ENCODE results near the gene OR2Z1. TPM values are rescaled to one million over a fixed set of nuclear protein-coding genes. Genes with fewer than 3 reads are reported as not detected.

Gene OR2Z1
- polyA plus RNA-seq (ENCODE audit: insufficient read length in 10 of 10) = not detected
- long read RNA-seq, donor 1 = 0 reads
- long read RNA-seq, donor 2 = 0 reads
- long read RNA-seq, donor 3 = 0 reads
- long read RNA-seq, donor 4 = 0 reads
- long read RNA-seq, donor 5 = 0 reads
- long read RNA-seq, donor 6 = 0 reads
- long read RNA-seq, donor 7 = 0 reads
- long read RNA-seq, donor 8 = 0 reads
- long read RNA-seq, donor 9 = 0 reads

DNA sequence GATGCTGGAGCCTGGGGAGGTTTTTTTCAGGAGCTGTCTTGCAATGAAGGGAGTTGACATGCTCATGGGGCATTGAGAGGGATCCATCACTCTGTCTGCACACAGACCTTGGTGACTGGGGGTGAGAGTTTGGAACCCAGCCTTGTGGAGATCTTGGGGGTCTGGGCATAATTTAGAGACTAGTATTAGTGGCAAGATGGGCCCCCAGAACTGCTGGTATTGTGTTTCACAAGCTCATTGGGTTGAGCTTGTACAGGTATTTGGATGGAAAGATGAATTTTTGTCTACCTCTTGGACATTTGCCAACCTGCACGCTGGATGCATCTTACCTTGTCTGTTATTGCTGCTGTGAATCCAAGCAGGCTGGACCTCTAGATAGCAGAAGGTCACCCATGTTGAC is at the start of gene OR2Z1:
OR2Z1 (plus strand) TSS at position 301 of the 400 bp plus-strand sequence. CDS start 9,395 bp downstream, outside the sequence.
- no peak for DNase-seq

- DNase-seq = no peak
Observed at GRCh38 chr19:8673276-8673891, 48.0 kb upstream of the OR2Z1 start.

DNA sequence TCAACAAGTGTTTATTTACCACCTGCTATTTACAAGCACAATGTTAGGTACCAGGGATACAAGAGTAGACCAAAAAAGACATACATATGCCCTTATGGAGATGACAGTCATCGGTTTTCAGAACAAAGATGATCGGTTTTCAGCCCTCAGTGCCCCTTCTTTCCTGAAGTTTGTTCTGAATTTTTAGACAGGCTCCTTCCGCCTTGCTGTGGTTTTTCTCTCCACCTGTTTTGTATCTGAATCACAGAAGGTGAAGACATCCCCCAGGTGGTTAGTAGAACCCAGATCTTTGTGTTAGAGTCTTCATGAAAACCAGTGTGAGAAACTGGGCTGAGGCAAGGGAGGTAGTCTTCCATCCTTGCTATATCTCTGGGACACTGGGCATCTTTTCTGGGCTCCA is 46.4 kb upstream of the OR2Z1 start:
- DNase-seq = no peak

- DNase-seq = no peak
Observed at GRCh38 chr19:8678244-8678807, 43.1 kb upstream of the OR2Z1 start.

DNA sequence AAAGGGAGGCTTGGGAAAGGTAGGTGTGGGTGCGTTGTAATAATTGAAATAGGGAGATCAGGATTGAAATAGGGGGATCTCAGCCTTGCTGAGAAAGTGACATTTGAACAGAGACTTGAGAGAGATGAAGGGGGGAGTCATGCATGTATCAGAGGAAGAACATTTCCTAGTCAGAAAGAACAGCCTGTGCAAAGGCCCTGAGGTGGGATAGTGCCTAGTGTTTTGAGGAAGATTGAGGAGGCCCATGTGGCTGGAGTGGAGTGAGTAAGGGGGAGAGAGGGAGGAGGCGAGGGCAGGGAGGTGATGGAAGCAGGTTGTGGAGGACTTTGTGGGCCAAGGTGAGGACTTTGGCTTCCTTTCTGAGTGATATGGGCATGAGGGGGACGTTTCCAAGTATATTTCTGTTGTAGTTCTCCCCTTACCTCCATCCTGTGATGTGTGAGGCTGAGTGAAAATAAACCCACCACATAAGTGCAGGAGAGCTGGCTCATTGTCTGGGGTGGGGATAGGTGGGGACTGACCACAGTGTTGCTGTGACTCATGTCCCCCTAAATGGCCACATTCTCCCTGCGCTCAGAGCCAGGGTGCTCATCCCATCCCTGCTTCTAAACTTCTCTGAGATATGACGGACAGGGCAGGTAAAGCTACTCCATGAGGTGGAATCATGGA is 40.6 kb upstream of the OR2Z1 start:
- DNase-seq = no peak

DNA sequence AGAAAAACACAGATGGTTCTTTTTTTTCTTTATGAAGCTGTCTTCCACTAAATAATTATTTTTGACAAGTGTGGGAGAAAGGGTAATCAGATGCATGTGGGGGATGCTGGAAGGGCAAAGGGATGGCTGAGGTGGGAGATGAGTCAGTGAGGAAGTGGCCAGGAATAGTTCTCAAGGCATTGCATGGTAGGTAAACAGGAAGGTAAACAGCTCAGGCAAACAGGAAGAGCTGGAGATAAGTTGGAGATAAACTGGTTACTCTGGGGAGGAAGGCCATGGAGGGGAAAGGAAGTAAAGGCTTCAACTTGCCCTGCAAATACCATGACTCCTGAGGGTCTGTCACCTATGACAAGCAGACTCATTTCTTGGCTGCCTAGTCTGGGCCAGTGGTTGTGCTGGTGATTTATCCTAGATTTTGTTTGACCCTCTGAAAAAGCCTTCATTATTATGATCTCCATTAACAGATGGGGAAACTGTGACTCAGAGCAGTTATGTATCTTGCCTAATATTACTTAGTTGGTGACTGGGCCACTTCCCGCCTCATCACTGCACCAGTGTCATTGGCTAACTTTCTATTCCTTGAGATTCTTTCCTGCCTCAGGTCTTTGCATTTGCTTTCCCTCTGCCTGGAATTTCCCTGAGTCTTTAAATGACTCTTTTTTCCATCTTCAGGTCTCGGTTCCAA is 39.9 kb upstream of the OR2Z1 start:
- DNase-seq = no peak

DNA sequence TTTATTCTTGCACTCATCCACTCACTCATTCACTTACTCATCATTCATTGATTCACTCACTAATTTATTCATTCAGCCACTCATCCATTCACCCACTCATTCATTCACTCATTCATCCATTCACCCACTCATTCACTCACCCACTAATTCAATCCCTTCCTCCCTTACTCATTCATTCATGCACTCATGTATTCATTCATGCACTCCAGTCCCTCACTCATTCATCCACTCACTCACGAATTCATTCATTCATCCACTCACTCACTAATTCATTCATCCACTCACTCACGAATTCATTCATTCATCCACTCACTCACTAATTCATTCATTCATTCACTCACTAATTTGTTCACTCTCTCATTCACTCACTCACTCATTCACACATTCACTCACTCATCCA is 39.0 kb upstream of the OR2Z1 start:
- DNase-seq = no peak

- no peak for DNase-seq
Observed at GRCh38 chr19:8682931-8683330, 38.5 kb upstream of the OR2Z1 start.

- DNase-seq = no peak
Observed at GRCh38 chr19:8684001-8684902, 37.2 kb upstream of the OR2Z1 start.

- no peak for DNase-seq
Observed at GRCh38 chr19:8686549-8686948, 34.9 kb upstream of the OR2Z1 start.

DNA sequence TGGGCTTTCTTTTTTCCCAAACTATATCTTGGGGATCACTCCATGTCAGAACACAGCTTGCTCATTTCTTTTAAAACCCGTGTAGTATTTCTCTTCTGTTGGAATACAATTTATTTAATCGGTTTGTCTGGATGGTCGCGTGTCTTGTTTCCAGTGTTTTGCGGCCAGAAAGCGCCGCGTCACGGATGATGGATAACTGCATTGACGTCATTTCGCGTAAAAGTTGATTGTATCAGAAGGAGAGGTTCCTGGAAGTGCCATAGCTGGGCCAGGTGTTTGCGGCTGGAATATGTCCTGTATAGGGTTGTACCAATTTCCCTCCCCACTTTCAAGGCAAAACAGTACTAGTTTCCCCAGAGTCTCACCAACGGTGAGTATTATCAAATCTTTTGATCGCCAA is 32.5 kb upstream of the OR2Z1 start:
- DNase-seq = no peak

DNA sequence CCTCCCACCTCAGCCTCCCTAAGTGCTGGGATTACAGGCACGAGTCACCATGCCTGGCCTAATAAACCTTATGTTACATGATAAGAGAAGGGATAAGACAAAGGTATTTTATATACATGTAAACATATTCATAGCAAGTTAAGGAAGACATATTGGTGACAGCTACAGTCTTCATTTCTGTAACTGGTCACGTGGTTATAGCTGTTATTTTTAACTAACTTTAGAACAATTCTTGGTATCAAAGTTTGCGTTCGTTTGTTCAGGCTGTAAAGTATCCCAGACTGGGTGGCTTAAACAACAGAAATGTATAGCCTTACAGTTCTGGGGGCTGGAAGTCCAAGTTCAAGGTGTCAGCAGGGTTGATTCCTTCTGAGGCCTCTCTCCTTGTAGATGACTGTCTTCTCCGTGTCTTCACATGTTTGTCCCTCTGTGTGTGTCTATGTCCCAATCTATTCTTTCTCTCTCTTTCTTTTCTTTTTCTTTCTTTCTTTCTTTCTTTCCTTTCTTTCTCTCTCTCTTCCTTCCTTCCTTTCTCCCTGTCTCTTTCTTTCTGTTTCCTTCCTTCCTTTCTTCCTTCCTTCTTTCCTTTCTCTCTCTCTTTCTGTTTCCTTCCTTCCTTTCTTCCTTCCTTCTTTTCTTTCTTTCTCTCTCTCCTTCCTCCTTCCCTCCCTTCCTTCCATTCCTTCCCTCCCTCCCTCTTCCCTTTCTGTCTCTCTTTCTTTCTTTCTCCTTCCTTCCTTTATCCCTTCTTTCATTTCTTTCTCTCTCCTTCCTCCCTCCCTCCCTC is 30.5 kb upstream of the OR2Z1 start:
- no peak for DNase-seq

DNA sequence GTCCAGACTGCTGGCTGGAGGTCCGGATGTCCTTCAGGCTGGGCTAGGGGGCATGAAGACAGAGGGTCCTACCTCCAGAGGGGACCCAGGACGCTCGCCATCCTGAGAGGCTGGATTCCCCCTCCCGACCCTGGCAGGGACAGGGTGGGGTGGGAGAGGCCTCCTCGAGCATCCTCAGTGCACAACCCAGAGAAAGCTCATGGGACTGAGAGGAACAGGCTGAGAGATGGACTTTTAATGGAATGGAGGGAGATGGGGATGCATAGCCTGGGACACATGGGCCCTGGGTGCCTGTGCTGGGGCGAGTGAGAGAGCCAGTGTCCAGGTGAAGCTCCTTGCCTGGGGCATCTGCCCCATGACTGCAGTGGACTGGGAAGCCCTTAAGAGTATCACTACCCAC is 25.9 kb upstream of the OR2Z1 start:
- no peak for DNase-seq

GRCh38 chr19:8695911-8696310 is 25.5 kb upstream of the OR2Z1 start:
- DNase-seq = no peak

DNA sequence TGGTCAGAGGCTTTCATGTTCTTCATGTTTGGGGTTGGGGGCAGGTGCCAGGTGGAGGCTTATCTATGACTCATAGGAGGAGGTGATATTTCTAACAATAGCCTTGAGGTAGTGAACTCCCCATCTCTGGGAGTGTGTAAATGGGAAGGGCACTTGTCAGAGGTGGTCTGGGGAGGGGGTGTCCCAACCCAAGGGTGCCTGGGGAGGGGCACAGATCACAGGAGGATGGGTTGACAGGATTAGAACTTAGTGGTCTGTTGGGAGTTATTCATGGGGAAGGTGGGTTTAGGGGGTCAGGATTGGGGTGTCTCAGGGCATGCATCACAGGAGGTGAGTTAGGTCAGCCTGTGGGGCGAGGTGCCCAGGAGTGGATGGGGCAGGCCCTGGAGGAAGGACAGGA is 24.4 kb upstream of the OR2Z1 start:
- DNase-seq = no peak

- no peak for DNase-seq
Observed at GRCh38 chr19:8697671-8698432, 23.6 kb upstream of the OR2Z1 start.

DNA sequence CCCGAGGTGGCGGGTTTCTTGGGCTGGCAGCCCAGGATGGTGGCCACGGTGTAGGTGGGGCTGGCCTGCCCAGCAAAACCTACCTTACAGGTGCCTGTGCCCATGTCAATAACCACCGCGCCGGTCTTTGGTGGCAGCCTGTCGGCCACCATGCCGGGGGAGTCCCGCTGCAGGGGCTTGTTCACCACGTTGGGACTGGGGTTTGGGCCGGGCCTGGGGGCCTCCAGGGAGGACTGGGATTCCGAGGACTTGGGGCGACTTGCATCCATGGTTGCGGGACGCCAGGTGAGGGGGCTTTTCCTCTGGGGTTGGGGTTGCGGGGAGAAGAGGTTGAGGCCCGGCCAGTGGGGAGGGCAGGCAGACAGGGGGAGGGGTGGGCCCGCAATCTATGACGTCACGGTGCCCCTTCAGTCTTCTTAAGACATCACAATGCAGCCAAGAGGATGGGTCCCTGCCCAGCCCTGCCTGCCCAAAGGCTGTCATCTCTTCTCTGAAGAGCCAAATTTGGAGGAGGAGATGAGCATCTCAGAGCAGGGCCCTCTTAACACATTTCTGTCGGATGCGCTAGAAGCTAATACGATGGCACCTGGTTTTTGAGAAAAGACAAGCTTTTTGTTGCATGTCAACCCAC is 22.9 kb upstream of the OR2Z1 start, which contains the start of gene ACTL9:
ACTL9 (minus strand) TSS at position 363 of the 631 bp plus-strand sequence; CDS start at position 269, 94 bp downstream.
- no peak for DNase-seq

DNA sequence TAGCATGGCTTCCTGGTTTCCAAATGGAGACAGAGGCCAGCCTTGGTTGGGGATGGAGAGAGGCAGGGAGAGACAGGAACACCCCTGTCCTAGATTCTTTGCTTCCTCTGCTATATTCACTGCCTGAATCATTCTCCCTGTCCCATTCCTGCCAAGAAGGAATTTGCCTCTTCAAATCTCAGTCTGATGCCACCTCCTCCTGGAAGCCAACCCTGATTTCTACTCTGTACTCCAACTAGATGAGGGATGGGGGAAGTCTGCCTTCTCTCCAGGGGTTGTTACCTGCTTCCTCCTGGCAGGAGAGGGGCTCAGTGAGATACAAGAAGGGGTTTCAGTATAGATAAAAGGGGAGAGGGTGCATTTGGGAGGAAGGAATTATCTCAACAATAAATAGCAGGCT is 21.5 kb upstream of the OR2Z1 start:
- no peak for DNase-seq

DNA sequence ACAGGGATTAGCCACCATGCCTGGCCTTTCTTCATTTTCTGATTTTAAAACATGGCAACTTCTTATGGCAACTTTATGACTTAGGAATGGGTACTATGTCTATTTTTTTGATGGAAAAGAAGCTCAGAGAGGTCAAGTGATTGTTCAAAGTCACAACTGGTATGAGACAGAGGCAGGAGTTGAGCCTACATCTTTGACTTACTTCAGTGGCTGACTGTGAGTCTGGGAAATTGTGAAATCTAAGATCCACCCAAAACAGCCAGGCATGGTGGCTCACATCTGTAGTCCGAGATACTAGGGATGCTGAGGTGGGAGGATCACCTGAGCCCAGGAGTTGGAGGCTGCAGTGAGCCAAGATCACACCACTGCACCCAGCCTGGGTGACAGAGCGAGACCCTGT is 20.5 kb upstream of the OR2Z1 start:
- no peak for DNase-seq
